Inflammatory macrophage treated with lipopolysaccharide for 1 hour (primary cell): ENCODE measurements around the gene ANKRD49.

Experiments used
- DNase-seq, 2 donors: peaks; one replicate each; pipeline ENCODE4 v3.0.0-alpha.2; 2020 to 2022

The ANKRD49 gene

DNA sequence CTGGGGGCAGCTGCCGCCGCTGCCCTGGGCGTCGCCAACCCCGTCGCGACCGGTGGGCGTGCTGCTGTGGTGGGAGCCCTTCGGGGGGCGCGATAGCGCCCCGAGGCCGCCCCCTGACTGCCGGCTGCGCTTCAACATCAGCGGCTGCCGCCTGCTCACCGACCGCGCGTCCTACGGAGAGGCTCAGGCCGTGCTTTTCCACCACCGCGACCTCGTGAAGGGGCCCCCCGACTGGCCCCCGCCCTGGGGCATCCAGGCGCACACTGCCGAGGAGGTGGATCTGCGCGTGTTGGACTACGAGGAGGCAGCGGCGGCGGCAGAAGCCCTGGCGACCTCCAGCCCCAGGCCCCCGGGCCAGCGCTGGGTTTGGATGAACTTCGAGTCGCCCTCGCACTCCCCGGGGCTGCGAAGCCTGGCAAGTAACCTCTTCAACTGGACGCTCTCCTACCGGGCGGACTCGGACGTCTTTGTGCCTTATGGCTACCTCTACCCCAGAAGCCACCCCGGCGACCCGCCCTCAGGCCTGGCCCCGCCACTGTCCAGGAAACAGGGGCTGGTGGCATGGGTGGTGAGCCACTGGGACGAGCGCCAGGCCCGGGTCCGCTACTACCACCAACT lies 51.0 kb downstream of the ANKRD49 start:
- peak in 1 of 2 donors; percentile 25 for DNase-seq

GRCh38 chr11:94545264-94546161 lies 51.7 kb downstream of the ANKRD49 start:
- peak in 1 of 2 donors; percentile 31 for DNase-seq

DNA sequence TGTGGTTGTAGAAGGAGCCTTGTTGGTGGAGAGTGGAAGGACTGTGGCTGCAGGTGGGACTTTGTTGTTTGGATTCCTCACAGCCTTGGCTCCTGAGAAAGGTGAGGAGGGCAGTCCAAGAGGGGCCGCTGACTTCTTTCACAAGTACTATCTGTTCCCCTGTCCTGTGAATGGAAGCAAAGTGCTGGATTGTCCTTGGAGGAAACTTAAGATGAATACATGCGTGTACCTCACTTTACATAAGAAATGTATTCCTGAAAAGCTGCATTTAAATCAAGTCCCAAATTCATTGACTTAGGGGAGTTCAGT lies 52.3 kb downstream of the ANKRD49 start:
- DNase-seq = no peak

DNA sequence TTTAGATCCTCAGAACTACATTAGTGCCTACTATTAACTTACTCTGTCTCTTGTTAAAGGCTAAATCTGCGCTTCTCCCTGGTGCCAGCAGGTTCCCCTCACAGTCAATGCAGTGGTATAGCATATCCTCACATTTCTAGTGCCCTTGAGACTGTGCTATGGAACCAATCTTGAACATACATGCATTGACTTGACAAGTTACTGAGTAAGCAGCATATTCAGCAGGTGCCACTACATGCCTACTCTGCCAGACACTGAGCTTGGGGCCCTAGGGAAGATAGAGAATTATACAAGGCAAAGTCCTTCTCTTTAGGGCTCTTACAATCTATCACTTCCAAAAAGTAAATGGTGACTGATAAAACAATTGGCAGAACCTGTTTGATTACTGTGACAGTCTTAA lies 53.1 kb downstream of the ANKRD49 start:
- peak in 1 of 2 donors; percentile 14 for DNase-seq

GRCh38 chr11:94549146-94549545 lies 55.4 kb downstream of the ANKRD49 start:
- no peak for DNase-seq
